Measurements from ENCODE around the gene PACS2. TPM values are rescaled to one million over a fixed set of nuclear protein-coding genes. Genes with fewer than 3 reads are reported as not detected.

The PACS2 gene
- polyA plus RNA-seq, 4 donors = 55.9 to 91.9 (median 67.4) TPM

DNA sequence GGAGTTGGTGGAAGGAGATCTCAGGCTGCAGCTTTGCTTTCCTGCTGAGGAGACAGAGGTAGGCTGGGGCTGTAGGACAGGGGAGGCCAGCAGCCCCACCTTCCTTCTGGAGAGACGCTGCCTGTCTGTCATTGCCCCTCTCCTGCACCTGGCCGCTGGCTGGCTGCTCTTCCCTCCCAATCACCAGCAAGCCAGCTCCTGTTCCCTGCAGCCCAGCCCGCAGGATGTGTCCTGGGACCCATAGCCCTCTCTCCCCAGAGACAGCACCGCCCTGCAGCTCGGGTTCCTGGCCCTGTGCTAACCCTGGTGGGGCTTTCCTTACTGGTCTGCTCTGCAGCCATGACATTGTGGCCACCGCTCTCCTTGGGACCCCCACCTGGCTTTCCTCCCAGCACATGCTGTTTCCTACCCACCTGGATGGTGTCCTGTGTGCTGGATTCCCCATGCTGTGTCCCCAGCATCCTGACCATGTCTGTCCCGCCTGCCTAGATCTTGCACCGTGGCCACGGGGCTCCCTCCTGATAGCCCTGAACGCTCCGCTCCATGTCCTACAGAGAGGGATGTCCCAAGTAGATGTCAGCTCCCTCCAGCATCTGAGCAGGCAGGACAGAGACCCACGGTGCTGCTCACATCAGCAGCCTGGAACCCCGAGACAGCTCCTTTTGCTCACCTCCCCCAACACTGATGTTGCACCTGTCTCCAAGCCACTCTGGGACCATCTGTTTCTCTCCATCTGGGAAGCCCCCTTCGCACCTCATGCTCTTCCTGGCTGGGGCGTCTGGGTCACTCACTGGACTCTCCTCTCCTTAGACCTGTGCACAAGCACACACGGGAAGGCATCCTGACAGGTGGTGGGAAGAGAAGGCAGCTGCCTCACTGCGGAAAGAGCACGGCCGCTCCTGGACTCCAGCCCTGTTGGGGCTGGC is 104.0 kb downstream of the PACS2 start:
- no peak for DNase-seq (ENCODE audit: low read depth in 4 of 4, low spot score in 3 of 4)

- DNase-seq (ENCODE audit: low read depth in 4 of 4, low spot score in 3 of 4) = no peak
Measured at GRCh38 chr14:105419195-105420091, 104.9 kb downstream of the PACS2 start, which contains the start of gene MTA1. Gene MTA1, plus strand, starts transcription at chr14:105419827. Its CDS starts 209 bp downstream, at chr14:105420036.

DNA sequence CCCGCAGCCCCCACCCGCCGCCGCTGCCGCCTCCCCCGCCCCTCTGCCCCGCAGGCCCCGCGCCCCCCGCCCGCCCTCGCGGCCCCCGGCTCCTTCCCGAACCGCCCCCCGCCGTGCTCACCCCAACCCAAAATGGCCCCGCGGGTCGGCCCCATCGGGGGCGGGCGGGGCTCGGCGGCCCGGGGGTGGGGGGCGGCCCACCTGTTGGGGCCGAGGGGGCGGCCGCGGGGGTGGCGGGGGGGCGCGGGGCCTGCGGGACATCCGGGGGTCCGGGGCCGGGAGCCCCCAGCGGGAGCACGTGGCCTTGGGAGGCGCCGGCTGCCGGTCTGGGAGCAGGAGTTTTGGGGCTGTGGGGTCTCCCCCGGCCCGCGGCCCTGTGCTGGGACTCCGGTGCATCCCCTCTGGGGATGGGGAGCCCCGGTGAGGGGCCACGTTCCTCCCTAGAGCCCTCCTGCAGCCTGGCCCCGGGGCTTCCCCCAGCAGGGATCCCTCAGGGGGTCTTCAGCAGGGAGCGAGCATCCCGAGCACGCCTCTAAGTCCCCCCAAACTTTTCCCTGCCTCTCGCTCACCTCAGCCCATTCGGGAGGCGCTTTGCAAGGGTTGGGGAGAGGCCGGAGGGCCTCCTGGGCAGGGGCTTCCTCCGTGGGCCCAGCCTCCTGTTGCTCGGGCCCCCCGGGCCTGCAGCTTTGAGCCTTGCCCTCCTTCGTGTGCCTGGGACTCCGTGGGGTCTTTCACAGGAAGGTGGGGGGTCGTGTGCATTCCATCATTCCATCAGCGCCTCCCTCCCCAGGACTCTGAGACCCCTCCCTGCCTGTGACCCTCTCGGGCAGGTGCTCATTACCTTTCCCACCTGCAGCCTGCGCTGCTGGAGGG is 105.8 kb downstream of the PACS2 start:
- no peak for DNase-seq (ENCODE audit: low read depth in 4 of 4, low spot score in 3 of 4)

DNA sequence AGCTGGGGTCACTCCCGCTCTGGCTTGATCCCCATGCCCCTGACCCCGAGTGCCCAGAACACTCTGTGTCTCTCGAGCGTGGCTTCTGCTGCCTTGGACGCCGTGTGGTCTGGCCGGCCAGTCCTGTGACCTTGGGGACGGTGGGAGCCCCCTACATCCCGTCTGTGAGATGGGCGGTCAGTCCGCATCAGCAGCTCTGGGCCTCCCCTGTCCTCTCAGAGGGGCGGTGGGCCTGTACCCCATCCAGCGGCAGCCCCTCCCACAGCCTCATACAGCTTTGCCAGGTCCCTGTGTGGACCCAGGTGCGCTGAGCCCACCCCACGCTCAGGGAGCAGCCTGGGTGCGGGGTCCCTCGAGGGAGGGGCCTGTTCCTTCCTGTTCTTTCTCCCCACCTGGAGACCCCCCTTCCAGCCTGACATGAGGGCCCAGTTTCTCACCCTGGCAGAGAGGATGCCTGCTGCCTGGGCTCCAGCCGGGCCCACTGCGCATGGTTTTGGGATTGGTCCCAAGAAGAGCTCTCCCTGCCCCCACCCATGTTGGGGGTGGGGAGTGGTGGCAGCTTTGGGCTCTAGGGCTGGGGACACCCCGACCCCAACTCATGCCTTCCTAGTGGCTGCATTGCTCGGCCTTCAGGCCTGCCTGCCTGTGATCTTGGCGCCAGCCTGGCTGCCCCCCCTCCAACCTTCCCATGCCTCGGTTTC is 106.6 kb downstream of the PACS2 start:
- DNase-seq (ENCODE audit: low read depth in 4 of 4, low spot score in 3 of 4) = no peak

- no peak for DNase-seq (ENCODE audit: low read depth in 4 of 4, low spot score in 3 of 4)
Measured at GRCh38 chr14:105421723-105422615, 107.4 kb downstream of the PACS2 start.

- DNase-seq (ENCODE audit: low read depth in 4 of 4, low spot score in 3 of 4) = no peak
Measured at GRCh38 chr14:105422695-105423487, 108.3 kb downstream of the PACS2 start.

GRCh38 chr14:105423488-105424195 is 109.1 kb downstream of the PACS2 start:
- DNase-seq (ENCODE audit: low read depth in 4 of 4, low spot score in 3 of 4) = no peak

DNA sequence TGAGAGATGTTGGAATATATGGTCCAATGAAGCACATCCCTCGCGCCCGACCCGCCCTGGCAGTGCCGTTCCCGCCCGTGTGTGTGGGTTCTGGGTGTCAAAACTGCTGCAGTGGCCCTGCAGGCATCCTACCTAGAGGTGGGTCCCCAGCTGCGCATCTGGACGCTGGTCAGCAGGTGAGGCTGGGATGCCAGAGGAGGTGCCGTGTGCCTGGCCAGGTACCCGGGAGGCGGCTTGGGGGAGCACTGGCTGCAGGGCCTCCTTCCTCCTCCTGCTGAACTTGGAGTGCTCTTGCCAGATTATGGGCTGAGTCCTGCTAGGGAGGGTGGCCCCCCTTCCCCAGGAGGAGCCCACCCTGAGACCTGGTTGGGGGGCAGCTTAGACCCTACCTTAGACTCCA is 110.3 kb downstream of the PACS2 start:
- no peak for DNase-seq (ENCODE audit: low read depth in 4 of 4, low spot score in 3 of 4)

DNA sequence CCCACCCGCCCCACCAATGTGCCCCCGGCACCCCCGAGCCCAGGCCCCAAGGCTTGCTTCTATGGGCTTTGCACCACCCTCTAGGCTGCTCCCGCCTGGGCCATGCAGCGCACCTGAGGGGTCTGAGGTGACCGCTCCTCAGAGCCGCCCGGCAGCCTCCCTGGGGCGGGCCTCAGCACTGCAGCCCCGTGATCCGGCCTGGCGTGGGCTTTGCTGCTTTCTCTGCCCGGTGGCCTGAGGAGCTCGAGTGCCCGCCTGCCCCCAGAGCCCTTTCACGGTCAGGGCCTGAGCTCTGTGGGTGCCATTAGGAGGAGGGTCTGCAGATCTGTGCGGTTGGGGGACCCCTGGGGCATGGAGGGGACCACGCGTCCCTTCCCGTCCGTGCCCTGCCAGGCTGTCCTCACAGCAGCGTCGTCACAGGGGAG is 111.3 kb downstream of the PACS2 start:
- no peak for DNase-seq (ENCODE audit: low read depth in 4 of 4, low spot score in 3 of 4)

GRCh38 chr14:105426416-105427130 is 112.0 kb downstream of the PACS2 start:
- DNase-seq (ENCODE audit: low read depth in 4 of 4, low spot score in 3 of 4) = no peak

DNA sequence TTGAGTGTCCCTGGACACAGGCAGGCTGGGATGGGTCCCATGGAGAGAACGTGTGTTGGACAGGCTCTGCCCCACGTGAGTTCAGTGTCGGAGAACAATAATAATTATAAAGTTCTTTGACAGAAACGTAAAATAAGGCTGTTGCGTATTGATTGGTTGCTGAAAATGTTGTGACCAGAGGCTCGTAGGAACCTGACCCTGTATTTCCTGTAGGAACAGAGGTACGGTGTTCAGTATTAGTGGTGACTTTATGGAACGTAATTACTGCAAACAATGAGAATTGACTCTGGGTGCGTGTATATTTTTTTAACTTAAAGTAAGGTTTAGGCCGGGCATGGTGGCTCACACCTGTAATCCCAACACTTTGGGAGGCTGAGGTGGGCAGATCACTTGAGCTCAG is 112.9 kb downstream of the PACS2 start:
- DNase-seq (ENCODE audit: low read depth in 4 of 4, low spot score in 3 of 4) = no peak

DNA sequence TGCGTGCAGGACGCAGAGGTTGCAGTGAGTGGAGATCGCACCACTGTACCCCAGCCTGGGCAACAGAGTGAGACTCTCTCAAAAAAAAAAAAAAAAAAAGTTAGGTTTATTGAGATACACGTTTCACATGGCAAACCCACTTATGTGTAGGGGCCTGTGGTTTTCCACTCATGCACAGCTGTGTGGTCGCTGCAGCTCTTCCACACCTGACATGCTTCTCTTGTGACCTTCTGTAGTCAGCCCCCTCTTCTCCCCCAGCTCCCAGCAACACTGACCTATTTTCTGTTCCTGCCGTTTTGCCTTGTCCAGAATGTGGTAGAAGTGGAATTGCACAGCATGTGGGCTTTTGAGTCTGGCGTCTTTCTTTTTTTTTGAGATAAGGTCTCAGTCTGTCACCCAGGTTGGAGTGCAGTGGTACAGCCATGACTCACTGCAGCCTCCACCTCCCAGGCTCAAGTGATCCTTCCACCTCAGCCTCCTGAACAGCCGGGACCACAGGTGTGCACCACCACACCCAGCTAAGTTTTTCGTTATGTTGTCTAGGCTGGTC is 113.5 kb downstream of the PACS2 start:
- DNase-seq (ENCODE audit: low read depth in 4 of 4, low spot score in 3 of 4) = no peak

DNA sequence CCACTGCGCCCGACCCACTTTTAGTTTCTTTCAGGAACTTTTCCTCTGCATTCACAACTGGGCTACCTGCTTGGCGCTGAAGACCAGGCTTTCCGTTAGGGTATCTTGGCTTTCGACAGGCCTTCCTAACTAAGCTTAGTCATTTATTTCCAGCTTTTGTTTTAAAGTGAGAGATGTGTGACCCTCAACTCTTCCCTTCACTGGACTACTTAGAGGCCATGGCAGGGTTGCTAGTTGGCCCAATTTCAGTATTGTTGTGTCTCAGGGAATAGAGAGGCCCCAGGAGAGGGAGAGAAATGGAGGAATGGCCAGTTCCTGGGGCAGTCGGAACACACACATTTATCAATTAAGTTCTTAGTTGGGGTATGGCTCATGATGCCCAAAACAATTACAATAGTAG is 115.5 kb downstream of the PACS2 start:
- no peak for DNase-seq (ENCODE audit: low read depth in 4 of 4, low spot score in 3 of 4)

DNA sequence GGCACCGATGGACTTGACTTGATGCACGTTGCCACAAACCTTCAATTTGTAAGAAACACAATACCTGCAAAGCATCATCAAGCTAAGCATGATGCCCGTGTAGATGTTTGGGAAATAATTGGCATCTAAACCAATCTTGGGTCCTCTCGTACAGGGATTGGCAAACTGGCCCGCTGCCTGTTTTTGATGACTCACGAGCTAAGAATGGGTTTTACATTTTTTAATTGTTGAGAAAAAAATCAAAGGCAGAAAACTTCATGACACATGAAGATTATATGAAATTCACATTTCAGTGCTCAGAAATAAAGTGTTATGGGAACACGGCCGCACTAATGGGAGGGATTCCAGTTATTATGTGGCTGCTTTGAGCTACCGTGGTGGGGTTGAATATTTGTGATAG is 116.0 kb downstream of the PACS2 start:
- no peak for DNase-seq (ENCODE audit: low read depth in 4 of 4, low spot score in 3 of 4)

- DNase-seq (ENCODE audit: low read depth in 4 of 4, low spot score in 3 of 4) = no peak
Measured at GRCh38 chr14:105431256-105431655, 116.7 kb downstream of the PACS2 start.

DNA sequence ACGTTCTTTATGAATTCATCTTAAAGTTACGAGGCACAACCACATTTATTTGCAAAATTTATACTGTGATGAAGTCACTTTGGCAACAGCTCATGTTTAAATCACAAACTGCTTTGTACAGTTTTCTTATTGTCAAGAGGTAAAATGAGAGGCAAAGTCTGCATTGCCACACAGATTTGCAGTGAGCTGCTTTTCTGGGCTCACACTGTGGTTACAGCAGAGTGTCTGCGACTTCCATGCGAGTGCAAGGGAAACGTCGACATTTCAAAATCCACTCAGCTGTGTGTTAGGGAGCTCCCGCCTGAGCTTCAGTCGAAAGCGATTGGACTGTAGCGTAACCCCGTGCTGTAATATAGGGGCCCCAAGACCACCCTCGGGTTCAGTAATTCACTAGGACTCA is 118.1 kb downstream of the PACS2 start:
- DNase-seq (ENCODE audit: low read depth in 4 of 4, low spot score in 3 of 4) = no peak
